Colonic mucosa (tissue), 4 donors: ENCODE measurements around the gene TRPT1. TPM values are rescaled to one million over a fixed set of nuclear protein-coding genes. Genes with fewer than 3 reads are reported as not detected.

Source experiments
- DNase-seq: peaks from one replicate; pipeline ENCODE4 v3.0.0-alpha.2; 2020
- H3K27ac ChIP-seq: fragments of 200-600 bp; one replicate; pipeline ENCODE4 v1.8.0; 2021
- H3K27me3 ChIP-seq: fragments of 200-600 bp; one replicate; pipeline ENCODE4 v1.8.0; 2021
- H3K36me3 ChIP-seq: fragments of 200-600 bp; one replicate; pipeline ENCODE4 v1.8.0; 2021
- H3K4me1 ChIP-seq: fragments of 200-600 bp; one replicate; pipeline ENCODE4 v1.8.0; 2021; ENCODE audit warnings: mild to moderate bottlenecking
- H3K4me3 ChIP-seq: fragments of 200-600 bp; one replicate; pipeline ENCODE4 v1.8.0; 2021
- H3K9ac ChIP-seq, 2 donors: one replicate each; pipeline ENCODE4 v1.7.0; 2013; ENCODE audit warnings: control low read depth in 2 of 2, low read depth in 2 of 2, low read length in 2 of 2
- H3K9me3 ChIP-seq: fragments of 200-600 bp; one replicate; pipeline ENCODE4 v1.8.0; 2021
- CTCF ChIP-seq: fragments of 200-600 bp; IDR thresholded peaks from one replicate; pipeline ENCODE4 v1.8.0; 2022; ENCODE audit warnings: antibody characterized with exemption, mild to moderate bottlenecking
- intact Hi-C: fragments of 100-400 bp; cut with DNase I; formaldehyde crosslinking; loops from one replicate; pipeline ENCODE4 v1.14.1; 2022
- total RNA-seq, 2 donors: library from RNA; stranded (reverse); fragmentation: NEBNext Ultra II Directional in 1 of 2; extraction: Animal tissue kit (Norgen Biotek cat#: 25700) in 1 of 2; gene quantifications; one replicate each; pipeline ENCODE4 v1.2.1, GENCODE V29; 2021
- donor health status: healthy.
- donor health status: DM: no; HTN: no; CAD: no.
- donor health status: DM: no; HTN: no; CAD: no.

The TRPT1 gene
- total RNA-seq, 2 donors from 2014 or later, result 52.3 to 63.6 TPM

- peak; percentile 32 for DNase-seq
- Histone ChIP-seq H3K36me3 (no peaks in the 10 kb centered on the region), H3K9ac (peak overlapping the region; percentile 66 to 89), H3K4me3 (peak overlapping the region; percentile 70), H3K4me1 (peaks cover 21% of the 10 kb centered on the region), H3K27me3 (no peaks in the 10 kb centered on the region), H3K27ac (peak overlapping the region; percentile 85), H3K9me3 (no peaks in the 10 kb centered on the region)
- TF ChIP-seq CTCF, result no peak
- intact Hi-C loops, result no loop called here
Measured at GRCh38 chr11:64229744-64230170, 3.8 kb upstream of the TRPT1 start.

- Histone ChIP-seq H3K27ac (peak overlapping the region; percentile 19), H3K36me3 (no peaks in the 10 kb centered on the region), H3K4me3 (no peak overlapping the region), H3K27me3 (no peaks in the 10 kb centered on the region), H3K9me3 (no peaks in the 10 kb centered on the region), H3K4me1 (peaks cover 21% of the 10 kb centered on the region), H3K9ac (peak overlapping the region; percentile 66 to 89)
- TF ChIP-seq CTCF, result no peak
- DNase-seq, result peak; percentile 24
- intact Hi-C loops, result no loop called here
Measured at GRCh38 chr11:64229090-64229743, 3.2 kb upstream of the TRPT1 start.

GRCh38 chr11:64227405-64227956 lies 1.5 kb upstream of the TRPT1 start:
- Histone ChIP-seq H3K9me3 (no peaks in the 10 kb centered on the region), H3K27me3 (no peaks in the 10 kb centered on the region), H3K9ac (peak overlapping the region; percentile 97 to 99), H3K4me3 (peak overlapping the region; percentile 60), H3K27ac (peak overlapping the region; percentile 83), H3K4me1 (peaks cover 21% of the 10 kb centered on the region), H3K36me3 (no peaks in the 10 kb centered on the region)
- intact Hi-C loops, result no loop called here
- TF ChIP-seq CTCF, result no peak
- DNase-seq, result peak; percentile 20

- no peaks in the 10 kb centered on the region for H3K36me3 ChIP-seq
- peak overlapping the region; percentile 97 to 99 for H3K9ac ChIP-seq
- TF ChIP-seq CTCF, result no peak
- H3K4me1 ChIP-seq, result peaks cover 21% of the 10 kb centered on the region
- no peaks in the 10 kb centered on the region for H3K27me3 ChIP-seq
- H3K4me3 ChIP-seq, result peak overlapping the region; percentile 60
- DNase-seq, result peak; percentile 79
- intact Hi-C loops, result no loop called here
- H3K27ac ChIP-seq, result peak overlapping the region; percentile 83
- H3K9me3 ChIP-seq, result no peaks in the 10 kb centered on the region
Measured at GRCh38 chr11:64226507-64227051, 593 bp upstream of the TRPT1 start.

- intact Hi-C loops, result no loop called here
- Histone ChIP-seq H3K27ac (peak overlapping the region; percentile 83), H3K4me1 (peaks cover 21% of the 10 kb centered on the region), H3K36me3 (no peaks in the 10 kb centered on the region), H3K4me3 (peak overlapping the region; percentile 60), H3K9ac (peak overlapping the region; percentile 97 to 99), H3K9me3 (no peaks in the 10 kb centered on the region), H3K27me3 (no peaks in the 10 kb centered on the region)
- DNase-seq, result no peak
- no peak for TF ChIP-seq CTCF
Measured at GRCh38 chr11:64224891-64225607, 937 bp downstream of the TRPT1 start.
